EL (cell line): ENCODE data around the gene NPHS1.
A peak's percentile ranks its signal among the peaks of the same experiment; 100 is the strongest.
"Not testable (repeated sequence)": the region's sequence is repeated elsewhere in the genome, so short reads cannot be mapped to it uniquely, and the experiment has no call there.

ENCODE experiments used
- DNase-seq: peaks from one replicate; pipeline ENCODE4 v3.0.0-alpha.2; 2016

The NPHS1 gene

DNA sequence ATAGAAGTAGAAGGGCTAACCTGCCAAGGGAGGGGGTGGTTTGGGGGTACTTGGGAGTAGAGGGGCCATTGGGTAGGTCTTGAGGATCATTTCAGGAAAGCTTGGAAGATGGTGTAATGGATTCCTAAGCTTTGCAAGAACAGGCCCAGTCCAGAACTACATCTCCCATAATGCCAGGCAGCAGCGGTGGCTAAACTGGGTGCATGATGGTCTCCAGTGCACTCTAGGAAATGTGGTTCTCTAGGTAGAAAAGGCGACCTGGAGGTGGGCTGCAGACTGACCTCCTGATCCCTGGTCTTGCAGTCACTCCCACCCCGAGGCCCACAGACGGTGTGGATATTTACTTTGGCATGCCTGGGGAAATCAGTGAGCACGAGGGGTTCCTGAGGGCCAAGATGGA lies 19.9 kb upstream of the NPHS1 start:
- no peak for DNase-seq

DNA sequence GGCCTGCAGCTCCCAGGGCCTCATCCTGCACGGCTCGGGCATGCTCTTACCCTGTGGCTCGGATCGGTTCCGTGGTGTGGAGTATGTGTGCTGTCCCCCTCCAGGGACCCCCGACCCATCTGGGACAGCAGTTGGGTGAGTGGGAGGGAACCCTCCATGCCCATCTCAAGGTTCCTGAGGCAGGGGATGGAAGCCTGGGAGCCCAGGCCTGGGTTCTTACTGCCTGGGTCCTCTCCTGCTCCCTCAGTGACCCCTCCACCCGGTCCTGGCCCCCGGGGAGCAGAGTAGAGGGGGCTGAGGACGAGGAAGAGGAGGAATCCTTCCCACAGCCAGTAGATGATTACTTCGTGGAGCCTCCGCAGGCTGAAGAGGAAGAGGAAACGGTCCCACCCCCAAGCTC lies 19.3 kb upstream of the NPHS1 start:
- no peak for DNase-seq

DNA sequence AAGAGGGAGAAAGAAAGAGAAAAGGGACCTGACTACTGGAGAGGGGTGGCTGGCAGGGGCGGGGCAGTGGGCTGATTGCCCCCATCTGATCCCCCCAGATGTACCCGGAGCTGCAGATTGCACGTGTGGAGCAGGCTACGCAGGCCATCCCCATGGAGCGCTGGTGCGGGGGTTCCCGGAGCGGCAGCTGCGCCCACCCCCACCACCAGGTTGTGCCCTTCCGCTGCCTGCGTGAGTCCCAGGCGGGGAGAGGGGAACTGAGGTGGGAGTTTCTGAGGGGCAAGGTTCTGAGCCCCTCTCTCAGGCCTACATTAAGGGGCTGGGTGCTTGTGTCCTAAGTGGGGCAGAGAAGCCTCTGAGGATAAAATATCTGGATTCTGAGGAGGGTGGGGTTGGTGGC lies 18.5 kb upstream of the NPHS1 start:
- DNase-seq, result no peak

DNA sequence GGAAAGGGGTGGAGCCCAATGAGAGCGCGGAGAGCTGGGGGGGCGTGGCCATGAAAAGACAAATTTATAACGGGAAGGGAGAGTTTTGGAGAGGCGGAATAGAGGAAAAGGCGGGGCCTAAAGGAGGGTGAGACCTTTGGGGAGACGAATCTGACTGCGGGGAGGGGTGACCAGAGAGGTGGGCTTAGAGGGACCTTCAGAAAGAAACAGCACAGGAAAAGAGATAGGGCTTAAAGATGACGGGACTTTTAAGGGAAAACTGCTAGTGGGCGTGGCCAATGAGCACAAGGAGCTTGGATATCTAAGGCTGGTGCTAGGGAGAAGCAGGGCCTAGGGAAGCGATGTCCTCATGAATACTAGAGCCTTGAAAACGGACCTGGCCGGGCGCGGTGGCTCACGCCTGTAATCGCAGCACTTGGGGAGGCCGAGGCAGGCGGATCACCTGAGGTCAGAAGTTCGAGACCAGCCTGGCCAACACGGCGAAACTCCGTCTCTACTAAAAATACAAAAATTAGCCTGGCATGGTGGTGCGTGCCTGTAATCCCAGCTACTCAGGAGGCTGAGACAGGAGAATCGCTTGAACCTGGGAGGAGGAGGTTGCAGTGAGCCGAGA lies 17.9 kb upstream of the NPHS1 start:
- DNase-seq, result not testable (repeated sequence)

DNA sequence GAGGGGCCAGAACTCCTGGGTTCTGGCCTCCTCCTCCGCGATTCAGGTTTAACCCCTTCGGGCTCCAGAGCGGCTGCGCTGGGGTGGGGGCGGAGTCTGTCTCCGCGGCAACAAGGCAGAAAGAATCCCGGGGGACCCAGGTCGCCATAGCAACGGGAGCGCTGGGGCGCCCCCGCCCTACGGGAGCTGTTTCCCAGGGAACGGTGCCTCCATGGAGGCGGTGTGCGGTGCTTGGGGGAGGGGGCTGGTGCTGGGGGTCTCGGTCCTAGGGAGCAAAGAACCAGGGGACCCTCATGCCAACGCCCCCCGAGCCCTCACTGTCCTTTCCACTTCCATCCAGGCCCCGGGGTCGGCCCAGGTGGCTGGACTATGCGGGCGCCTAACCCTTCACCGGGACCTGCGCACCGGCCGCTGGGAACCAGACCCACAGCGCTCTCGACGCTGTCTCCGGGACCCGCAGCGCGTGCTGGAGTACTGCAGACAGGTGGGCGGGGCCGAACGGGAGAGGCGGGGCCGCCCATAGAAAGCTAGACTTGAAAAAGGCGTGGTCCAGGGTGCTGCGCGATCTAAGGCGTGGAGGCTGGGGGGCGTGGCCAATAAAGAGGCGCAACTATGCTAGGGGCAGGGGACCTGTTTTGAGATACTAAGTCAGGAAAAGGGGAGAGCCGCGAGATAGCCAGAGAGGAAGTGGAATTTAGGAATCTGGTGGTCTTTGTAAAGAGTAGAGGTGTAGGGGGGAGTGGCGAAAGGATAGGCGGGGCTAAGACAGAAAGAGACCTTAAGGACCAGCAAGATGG lies 17.2 kb upstream of the NPHS1 start:
- DNase-seq, result peak; percentile 78

DNA sequence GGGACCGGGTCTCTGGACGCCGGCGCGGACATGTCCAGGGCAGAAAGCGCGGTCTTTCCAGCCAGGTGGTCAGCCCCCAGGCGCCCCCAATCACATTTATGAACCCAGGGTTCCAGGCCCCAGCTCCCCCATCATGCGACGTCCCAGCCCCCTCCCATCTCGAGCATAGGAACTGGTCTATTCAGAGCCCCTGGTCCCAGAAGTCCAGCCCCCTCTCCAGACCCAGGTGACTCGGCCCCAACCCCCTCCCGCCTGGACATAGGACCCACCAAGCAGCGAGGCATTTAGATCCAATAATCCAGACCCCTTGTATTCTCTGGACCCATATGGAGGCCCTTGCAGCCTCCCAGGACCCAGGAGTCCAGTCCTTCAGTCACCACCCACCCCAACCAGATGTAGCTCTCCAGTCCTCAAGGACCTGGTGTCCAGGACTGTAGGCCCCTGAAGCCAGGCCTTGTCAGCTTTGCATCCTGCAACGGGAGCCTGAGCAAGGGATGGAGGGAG lies 16.6 kb upstream of the NPHS1 start:
- no peak for DNase-seq

DNA sequence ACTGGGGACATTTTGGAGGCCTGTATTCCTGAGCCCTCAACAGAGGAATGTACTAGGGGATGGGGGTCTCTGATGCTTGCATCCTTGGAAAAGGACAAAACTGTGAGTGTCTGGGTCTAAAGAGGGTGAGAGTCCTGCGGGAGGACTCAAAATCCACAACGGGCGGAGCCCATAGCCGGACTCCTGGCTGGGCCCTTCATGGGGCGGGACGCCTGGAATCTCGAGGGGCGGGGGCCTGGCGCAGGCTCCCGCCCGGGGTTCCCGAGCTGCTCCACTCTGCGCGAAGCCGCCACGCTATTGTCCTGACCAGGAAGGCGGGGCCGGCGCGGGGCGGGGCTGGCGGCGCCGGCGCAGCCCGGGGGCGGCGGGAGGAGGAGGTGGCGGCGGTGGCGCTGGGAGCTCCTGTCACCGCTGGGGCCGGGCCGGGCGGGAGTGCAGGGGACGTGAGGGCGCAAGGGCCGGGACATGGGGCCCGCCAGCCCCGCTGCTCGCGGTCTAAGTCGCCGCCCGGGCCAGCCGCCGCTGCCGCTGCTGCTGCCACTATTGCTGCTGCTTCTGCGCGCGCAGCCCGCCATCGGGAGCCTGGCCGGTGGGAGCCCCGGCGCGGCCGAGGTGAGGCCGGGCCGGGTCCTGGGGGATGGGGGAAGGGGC lies 16.0 kb upstream of the NPHS1 start, which contains the start of gene APLP1:
APLP1 (plus strand) TSS at position 403 of the 651 bp plus-strand sequence; CDS start at position 466, 63 bp downstream.
- peak; percentile 53 for DNase-seq

DNA sequence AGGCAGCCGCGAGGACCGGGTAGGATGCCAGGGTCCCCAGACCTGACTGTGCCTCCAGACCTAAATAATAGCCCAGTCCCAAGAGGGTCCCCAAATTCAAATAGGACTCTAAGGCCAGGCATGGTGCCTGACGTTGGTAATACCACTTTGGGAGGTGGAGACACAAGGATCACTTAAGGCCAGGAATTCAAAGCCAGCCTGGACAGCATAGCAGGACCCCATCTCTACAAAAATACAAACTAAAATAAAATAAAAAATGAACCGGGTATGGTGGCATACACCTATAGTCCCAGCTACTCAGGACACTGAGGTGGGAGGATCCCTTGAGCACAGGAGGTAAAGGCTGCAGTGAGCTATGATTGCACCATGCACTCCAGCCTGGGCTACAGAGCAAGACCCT lies 10.7 kb upstream of the NPHS1 start:
- DNase-seq, result no peak

DNA sequence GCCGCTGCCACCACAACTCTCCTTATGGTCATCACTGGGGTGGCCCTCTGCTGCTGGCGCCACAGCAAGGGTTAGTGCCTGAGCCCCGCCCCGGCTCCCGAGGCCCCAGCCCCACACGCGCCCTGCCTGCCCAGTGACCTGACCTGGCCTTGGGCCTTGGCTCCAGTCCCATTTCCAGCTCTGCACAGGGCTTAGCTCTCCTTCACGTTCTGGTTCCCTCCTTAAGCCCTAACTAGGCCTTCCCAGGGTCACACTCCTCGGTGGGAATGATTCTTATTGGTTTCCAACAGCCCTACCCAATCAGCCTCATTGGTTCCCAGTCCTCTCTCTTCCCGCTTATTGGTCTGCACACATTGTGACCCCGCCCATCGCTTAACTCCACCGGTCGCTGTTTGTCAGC lies 10.2 kb upstream of the NPHS1 start:
- no peak for DNase-seq

DNA sequence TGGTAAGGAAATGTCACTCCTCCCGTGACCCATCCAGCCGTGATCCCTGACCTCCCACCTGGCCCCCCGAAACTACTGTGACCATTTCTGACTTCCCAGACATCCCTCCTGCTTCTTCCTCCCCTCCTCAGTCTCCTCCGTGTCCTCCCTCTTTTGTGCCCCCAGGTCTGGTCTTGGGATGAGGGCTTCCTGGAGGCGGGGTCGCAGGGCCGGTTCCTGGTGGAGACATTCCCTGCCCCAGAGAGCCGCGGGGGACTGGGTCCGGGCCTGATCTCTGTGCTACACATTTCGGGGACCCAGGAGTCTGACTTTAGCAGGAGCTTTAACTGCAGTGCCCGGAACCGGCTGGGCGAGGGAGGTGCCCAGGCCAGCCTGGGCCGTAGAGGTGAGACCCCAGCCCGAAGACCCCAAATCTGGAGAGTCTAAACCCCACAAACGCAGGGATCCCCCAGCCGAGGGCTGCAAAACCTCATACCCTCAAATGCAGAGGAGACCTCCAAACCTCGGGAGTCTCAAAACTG lies 9.4 kb upstream of the NPHS1 start:
- no peak for DNase-seq

DNA sequence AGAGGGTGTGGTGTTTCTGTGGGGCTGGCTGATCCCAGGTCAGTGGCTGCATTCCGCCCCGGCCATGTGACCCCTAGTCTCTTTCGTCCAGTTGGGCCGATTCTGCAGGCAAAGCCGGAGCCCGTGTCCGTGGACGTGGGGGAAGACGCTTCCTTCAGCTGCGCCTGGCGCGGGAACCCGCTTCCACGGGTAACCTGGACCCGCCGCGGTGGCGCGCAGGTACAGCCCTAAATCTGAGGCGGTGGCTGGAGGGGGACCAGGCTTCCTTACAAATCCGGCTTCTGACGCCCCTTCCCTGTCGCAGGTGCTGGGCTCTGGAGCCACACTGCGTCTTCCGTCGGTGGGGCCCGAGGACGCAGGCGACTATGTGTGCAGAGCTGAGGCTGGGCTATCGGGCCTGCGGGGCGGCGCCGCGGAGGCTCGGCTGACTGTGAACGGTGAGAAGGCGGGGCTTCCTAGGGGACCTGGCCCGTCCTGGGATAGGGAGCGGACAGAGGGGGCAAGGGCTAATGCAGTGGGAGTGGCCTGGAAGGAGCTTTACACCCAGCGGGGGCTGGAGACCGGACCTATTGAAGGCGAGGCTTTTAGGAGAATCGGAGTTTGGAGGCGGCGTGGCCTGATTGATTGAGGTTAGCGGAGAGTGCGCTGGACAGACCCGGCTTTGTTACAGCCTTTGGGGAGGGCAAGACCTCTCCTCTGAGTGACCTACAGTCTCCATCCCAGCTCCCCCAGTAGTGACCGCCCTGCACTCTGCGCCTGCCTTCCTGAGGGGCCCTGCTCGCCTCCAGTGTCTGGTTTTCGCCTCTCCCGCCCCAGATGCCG lies 8.7 kb upstream of the NPHS1 start:
- no peak for DNase-seq

DNA sequence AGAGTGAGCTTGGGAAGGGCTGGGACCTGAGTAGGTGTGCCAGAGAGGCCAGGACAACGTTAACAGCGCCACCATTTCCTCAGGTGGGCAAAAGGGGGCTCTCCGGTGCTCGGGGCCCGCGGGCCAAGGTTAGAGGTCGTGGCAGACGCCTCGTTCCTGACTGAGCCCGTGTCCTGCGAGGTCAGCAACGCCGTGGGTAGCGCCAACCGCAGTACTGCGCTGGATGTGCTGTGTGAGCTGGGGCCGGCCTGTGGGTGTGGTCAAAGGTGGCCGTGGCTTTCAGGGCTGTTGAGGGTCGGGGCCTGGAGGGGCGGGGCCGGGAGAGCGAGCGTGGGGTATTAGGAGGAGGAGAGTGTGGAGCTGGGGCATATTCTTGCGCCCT lies 8.1 kb upstream of the NPHS1 start:
- no peak for DNase-seq

DNA sequence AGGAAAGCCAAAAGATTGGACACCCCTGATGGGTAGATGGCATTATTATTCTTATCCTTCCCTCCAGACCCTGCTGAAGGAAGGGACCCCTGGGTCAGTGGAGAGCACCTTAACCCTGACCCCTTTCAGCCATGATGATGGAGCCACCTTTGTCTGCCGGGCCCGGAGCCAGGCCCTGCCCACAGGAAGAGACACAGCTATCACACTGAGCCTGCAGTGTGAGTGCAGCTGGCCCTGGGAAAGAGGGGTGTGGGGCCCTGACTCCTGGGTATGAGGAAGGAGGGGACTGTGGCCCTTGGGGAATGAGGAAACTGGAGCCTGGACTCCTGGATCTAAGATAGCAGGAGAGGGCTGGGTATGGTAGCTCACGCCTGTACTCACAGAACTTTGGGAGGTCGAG lies 7.1 kb upstream of the NPHS1 start:
- no peak for DNase-seq

DNA sequence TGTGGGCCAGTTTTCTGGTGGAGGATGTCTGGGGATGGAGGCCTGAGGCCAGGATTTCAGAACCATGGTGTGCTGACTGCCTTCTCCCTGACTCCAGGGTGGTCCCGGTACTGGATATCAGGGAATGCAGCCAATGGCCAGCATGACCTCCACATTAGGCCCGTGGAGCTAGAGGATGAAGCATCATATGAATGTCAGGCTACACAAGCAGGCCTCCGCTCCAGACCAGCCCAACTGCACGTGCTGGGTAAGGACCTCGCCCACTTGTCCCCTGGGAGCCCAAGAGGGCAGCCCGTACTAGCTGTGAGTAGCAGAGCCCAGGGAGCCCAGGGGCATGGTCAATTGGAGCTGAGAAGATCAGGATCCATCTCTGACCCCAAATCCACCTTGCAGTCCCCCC lies 6.0 kb upstream of the NPHS1 start:
- no peak for DNase-seq

DNA sequence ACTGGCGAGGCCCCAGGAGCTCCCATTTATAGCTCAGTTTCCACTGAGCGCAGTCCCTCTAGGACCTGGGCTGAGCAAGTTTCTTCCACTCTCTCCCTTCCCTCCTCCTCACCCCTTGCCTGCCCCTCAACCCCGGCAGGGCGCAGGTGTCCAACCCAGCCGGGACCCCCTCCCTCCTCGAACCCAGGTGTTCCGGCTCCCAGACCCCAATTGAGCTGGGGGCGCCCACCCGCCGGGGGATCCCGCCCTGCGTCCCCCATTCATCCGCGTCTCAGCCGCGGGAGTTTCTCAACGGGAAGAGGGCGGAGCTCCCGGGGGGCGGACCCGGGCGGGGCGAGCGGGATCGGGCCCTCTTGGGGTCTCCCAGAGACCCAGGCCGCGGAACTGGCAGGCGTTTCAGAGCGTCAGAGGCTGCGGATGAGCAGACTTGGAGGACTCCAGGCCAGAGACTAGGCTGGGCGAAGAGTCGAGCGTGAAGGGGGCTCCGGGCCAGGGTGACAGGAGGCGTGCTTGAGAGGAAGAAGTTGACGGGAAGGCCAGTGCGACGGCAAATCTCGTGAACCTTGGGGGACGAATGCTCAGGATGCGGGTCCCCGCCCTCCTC lies 4.3 kb upstream of the NPHS1 start, which contains the start of gene KIRREL2:
KIRREL2 (plus strand) TSS at position 366 of the 604 bp plus-strand sequence; CDS start at position 575, 209 bp downstream.
- DNase-seq, result no peak

DNA sequence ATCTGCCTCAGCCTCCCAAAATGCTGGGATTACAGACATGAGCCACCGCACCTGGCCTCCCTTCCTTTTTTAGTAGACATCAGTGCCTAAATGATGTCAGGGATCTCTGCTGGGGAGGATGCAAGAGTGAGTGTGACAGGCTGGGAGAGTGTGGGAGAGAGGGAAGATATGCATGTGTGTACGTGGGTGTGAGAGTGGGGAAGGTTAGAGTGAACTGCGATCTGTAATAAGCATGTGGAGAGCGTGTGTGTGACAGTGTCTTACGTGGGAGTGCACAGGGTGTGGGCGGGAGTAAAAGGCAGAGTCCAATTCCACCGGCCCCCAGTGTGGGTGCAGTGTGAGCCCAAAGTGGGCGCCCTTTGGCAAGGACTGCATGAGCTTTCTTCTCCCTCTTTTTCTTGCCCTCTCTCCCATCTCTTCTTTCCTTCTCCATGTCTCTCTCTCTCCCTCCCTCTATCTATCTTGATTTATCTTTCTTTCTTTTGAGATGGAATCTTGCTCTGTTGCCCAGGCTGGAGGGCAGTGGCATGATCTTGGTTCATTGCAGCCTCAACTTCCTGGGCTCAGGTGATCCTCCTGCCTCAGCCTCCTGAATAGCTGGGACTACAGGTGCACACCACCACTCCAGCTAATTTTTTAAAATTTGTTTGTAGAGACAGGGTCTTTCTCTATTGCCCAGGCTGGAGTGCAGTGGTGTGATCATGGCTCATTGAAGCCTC lies 893 bp upstream of the NPHS1 start:
- no peak for DNase-seq

DNA sequence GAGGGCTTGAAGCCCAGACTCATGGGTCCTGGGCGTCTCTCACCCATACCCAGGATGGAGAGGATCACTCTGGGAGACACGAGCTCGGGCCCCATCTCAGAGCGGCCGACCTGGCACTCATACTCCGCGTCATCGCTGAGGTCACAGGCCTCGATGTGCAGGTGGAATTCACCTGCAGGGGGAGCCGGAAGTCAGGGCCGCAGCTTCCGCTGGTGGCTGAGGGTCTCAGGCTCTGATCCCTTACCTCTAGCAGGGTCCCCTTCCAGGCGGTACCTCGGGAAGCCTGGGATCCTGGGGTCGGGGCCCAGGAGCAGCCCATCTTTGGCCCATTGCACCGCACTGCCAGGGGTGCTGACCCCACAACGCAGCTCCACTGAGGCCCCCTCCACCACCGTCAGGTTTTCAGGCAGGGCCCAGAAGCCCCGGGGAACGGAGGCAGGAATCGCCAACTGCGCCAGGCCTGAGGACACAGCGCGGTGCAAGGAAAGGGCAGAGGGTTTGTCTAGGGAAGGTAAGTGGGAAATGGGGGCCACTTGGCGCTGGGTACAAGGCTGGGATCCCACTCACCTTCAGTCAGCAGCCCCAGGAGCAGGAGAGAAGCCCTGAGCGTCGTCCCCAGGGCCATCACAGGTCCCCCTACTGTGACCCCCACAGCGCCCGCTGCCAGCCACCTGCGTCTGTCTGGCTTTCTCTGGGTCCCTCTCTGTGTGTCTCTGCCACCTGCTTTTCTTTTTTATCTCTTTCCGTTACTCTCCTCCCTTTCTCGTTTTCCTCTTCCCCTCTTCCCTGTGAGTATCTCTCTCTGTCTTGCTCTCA lies 883 bp downstream of the NPHS1 start:
- DNase-seq, result no peak

DNA sequence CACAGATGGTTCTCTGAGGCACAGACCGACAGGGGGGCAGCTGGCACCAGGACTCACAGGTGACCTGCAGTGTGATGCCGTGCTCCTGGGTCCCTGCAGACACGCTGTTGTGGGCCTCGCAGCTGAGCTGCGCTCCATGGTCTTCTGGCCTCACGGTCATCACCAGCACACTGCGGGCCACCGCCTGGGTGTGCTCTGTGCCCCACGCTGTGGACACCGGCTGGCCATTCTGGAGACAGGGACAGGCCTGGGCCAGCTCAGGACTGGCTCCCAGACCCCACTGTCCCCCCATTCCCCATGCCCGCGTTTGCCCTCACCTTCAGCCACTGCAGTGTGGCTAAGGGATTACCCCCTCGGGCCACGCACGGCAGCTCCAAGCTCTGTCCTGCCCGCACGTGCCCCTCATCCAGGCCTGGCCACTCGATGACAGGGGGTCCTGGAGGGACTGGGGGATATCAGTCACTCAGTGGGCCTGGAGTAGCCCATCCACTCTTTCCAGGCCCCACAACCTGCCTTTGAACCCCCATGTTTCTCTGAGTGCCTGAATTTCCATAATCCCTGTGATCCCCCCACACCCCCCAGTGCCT lies 3.3 kb downstream of the NPHS1 start:
- DNase-seq, result no peak

DNA sequence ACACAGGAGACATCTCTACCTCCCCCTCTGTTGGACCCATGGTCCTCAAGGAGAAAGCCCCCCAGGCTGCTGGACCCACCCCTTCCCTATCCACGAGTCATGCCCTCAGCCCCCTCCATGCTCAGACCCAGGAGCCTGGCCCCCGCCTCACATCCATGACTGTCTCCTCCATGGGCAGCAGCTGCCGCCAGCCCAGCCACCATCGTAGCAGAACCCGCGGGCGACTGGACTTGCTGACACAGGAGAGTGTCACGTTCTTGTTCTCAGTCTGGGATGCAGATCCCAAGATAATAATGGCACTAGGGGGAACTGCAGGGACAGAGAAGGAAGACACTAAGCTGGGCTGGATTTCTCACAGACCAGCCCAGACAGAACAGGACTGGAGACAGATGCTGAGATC lies 3.8 kb downstream of the NPHS1 start:
- no peak for DNase-seq

DNA sequence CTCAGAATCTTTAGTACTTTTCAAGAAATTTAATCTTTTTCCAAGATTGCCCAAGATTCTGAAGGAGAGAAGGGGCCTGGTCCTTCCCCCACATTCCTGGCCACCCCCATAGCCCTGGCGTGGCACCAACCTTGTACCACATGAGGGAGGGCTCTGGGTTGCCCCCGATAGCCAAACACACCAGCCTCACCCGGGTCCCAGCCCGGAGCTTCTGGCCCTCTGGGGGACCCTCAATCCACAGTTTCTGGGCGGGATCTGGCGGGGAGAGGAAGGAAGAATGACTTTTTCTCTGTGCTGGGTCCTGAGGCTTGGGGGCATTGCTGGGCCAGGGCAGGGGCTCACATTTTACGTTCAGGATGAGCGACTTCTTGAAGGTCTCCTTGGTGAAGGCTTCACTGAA lies 4.4 kb downstream of the NPHS1 start:
- no peak for DNase-seq
